Stimulated activated CD4-positive, alpha-beta T cell treated with anti-CD3 and anti-CD28 coated beads, Interleukin-4, amount 100 ng/mL, for 24 hours (primary cell): ENCODE measurements around the gene ARFGEF2.

Experiments used
- DNase-seq: peaks from one replicate; pipeline ENCODE4 v3.0.0-alpha.2; 2020

Gene ARFGEF2

DNA sequence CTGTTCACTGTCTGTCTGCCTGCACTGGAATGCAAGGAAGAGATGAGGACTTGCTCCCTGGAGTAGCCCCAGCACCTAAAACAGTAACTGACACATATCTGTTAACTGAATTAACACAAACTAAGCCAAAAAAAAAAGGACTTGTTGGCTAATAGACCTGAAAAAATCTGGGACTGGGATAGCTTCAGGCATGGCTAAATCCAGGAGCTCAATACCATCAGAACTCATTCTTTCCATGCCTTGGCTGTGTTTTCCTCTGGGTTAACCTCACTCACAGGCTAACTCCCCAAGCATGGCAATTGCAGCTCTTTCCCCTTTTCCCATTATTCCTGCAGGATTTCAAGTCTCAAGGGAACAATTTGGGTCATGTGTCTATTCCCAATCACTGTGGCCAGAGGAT is 21.6 kb upstream of the ARFGEF2 start:
- DNase-seq = no peak

- DNase-seq = no peak
Observed at GRCh38 chr20:48901326-48901725, 20.2 kb upstream of the ARFGEF2 start.

- no peak for DNase-seq
Observed at GRCh38 chr20:48903705-48904104, 17.8 kb upstream of the ARFGEF2 start.

GRCh38 chr20:48904566-48905296 is 16.8 kb upstream of the ARFGEF2 start:
- peak; percentile 79 for DNase-seq

GRCh38 chr20:48905297-48905647 is 16.2 kb upstream of the ARFGEF2 start:
- no peak for DNase-seq

GRCh38 chr20:48906221-48906877 is 15.2 kb upstream of the ARFGEF2 start:
- no peak for DNase-seq

GRCh38 chr20:48908656-48909319 is 12.7 kb upstream of the ARFGEF2 start:
- no peak for DNase-seq

- DNase-seq = no peak
Observed at GRCh38 chr20:48909910-48910309, 11.6 kb upstream of the ARFGEF2 start.

GRCh38 chr20:48910347-48910781 is 11.1 kb upstream of the ARFGEF2 start:
- no peak for DNase-seq

DNA sequence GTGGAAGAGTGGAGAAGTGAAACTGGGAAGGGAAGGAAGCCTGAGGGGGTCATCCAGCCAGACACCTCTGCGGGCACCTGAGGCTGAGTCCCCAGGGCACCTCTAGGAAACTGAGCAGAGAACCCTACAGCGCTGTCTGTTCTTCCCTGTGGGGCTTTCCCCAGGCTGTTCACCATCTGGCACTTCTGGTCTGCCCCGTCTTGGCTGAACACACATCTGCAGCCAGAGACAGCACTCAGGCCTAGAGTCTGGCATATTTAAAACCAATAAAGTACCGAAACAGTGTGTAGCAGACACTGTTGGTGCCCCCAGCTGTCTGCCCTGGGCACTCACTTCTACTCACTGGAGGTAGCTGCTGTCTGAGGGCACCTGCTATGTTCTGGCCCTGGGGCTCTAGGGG is 9.4 kb upstream of the ARFGEF2 start:
- no peak for DNase-seq

DNA sequence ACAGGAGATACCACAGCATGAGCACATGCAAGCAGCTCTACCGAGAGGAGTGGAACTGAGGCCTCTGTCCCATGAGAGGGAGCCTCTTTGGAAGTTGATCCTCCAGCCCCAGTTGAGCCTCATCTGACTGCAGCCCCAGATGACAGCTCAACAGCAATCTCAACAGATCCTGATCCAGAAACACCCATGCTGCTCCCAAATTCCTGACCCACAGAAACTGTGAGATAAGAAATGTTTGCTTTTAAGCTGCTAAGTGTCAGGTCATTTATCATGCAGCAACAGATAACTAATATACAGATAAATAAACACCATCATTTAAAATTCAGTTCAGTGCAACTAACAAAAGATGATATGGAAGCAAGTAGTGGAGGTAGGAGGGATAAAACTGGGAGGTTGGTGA is 4.8 kb upstream of the ARFGEF2 start:
- no peak for DNase-seq

GRCh38 chr20:48919336-48919881 is 2.1 kb upstream of the ARFGEF2 start:
- DNase-seq = no peak

DNA sequence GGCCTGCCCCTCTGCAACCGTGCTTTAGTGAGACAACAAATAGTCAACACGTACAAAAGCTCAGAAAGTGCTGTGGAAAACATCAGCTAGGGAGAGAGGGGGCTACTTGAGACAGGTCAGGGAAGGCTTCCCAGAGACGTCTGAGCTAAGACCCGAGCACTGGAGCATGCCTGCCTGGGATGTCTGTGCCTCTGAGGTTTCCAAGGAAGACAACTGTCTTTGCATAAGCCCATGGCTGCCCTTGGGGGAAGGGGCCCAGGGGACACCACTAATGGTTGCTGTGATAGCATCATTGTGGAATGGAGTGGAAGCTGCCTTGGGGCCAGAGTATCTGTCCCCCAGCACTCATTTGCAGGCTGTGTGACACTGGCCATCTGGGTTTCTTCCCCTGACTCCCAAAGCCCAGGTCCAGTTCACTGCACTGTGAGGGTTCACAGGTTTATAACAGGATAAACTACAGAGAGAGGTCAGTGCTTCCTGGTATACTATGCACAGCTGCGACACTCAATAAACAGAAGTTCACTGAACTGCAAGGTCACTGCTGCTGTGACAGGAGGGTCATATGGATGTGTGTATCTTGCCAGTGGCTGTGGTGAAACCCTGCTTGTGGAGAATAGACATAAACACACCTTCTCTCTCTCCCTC is 1.5 kb upstream of the ARFGEF2 start:
- DNase-seq = no peak

GRCh38 chr20:48920527-48921167 is 864 bp upstream of the ARFGEF2 start:
- DNase-seq = no peak

GRCh38 chr20:48921883-48922820 is 641 bp downstream of the ARFGEF2 start:
- no peak for DNase-seq

DNA sequence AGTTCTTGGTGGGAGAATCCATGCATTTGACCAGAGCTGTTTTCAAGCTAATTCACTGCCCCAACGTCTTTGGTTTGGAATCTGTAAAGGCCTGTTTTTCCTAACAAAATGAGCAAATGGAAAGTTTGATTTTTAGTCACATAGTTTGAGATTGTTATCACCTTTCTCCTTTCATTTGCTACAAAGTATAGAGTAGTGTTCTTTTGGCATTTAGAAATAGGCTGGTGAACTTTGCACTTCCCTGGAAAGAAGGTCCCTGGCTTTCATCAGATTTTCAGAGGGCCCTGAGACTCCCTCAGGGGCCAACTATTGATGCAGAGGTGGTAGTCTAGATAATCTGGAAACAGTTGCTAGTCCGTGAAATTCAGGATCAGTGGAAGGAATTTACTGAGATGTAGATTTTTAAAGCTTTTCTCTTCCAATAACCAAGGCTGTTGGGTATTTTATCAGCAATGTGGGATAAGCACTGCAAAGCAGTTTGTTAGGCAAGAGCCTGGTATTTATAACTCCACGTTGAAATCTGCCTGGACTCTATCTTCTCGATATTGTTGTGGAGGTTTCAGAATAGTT is 1.7 kb downstream of the ARFGEF2 start:
- no peak for DNase-seq

GRCh38 chr20:48924756-48925109 is 3.2 kb downstream of the ARFGEF2 start:
- no peak for DNase-seq

DNA sequence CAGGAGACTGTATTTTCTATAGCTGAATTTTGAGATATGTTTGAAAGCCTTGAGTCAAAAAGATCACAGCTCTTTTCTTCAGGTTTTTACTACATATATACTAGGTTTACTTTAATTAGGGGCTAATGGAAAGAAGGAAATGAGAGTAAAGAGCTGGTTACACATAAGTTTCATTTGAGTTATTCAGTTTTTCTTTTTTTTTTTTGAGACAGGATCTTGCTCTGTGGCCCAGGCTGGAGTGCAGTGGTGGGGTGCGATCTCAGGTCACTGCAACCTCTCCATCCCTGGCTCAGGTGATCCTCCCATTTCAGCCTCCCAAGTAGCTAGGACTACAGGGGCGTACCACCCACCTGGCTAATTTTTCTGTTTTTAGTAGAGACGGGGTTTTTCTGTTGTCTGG is 4.8 kb downstream of the ARFGEF2 start:
- DNase-seq = no peak

GRCh38 chr20:48926821-48927220 is 5.3 kb downstream of the ARFGEF2 start:
- DNase-seq = no peak

- DNase-seq = no peak
Observed at GRCh38 chr20:48928832-48929725, 7.6 kb downstream of the ARFGEF2 start.
